ENCODE measurements around the gene CNGA4.

Gene CNGA4

GRCh38 chr11:6237266-6237665, 1.6 kb upstream of the CNGA4 start:
- H3K4me1 Mint-ChIP-seq = peaks cover 22% of the 10 kb centered on the region
- TF ChIP-seq CTCF (IDR thresholded peaks at IDR 0.05) = no peak
- no peak overlapping the region for H3K27ac Mint-ChIP-seq
- no peaks in the 10 kb centered on the region for H3K36me3 Mint-ChIP-seq (ENCODE audit: low read depth)
- no peaks in the 10 kb centered on the region for H3K9me3 Mint-ChIP-seq
- DNase-seq = no peak
- H3K4me3 Mint-ChIP-seq = no peak overlapping the region
- H3K27me3 Mint-ChIP-seq (ENCODE audit: low read depth, poor library complexity) = peaks cover 5% of the 10 kb centered on the region

GRCh38 chr11:6237761-6238302, 1.1 kb upstream of the CNGA4 start:
- Mint-ChIP-seq H3K36me3 (ENCODE audit: low read depth) (no peaks in the 10 kb centered on the region), H3K4me3 (no peak overlapping the region), H3K4me1 (peaks cover 22% of the 10 kb centered on the region), H3K27me3 (ENCODE audit: low read depth, poor library complexity) (peaks cover 5% of the 10 kb centered on the region), H3K27ac (no peak overlapping the region), H3K9me3 (no peaks in the 10 kb centered on the region)
- no peak for DNase-seq
- TF ChIP-seq CTCF (IDR thresholded peaks at IDR 0.05) = no peak

- Mint-ChIP-seq H3K27ac (no peak overlapping the region), H3K4me1 (peaks cover 11% of the 10 kb centered on the region), H3K36me3 (ENCODE audit: low read depth) (no peaks in the 10 kb centered on the region), H3K4me3 (no peak overlapping the region), H3K27me3 (ENCODE audit: low read depth, poor library complexity) (peaks cover 5% of the 10 kb centered on the region), H3K9me3 (no peaks in the 10 kb centered on the region)
- TF ChIP-seq CTCF (IDR thresholded peaks at IDR 0.05) = no peak
- DNase-seq = no peak
Measured at GRCh38 chr11:6240139-6240538, 1.2 kb downstream of the CNGA4 start.

- no peaks in the 10 kb centered on the region for H3K9me3 Mint-ChIP-seq
- H3K4me3 Mint-ChIP-seq = no peak overlapping the region
- H3K27me3 Mint-ChIP-seq (ENCODE audit: low read depth, poor library complexity) = peaks cover 2% of the 10 kb centered on the region
- H3K4me1 Mint-ChIP-seq = peaks cover 7% of the 10 kb centered on the region
- no peak overlapping the region for H3K27ac Mint-ChIP-seq
- TF ChIP-seq CTCF (IDR thresholded peaks at IDR 0.05) = no peak
- H3K36me3 Mint-ChIP-seq (ENCODE audit: low read depth) = no peaks in the 10 kb centered on the region
- DNase-seq = no peak
Measured at GRCh38 chr11:6240781-6241180, 1.9 kb downstream of the CNGA4 start.

GRCh38 chr11:6241316-6241715, 2.4 kb downstream of the CNGA4 start:
- no peak for TF ChIP-seq CTCF (IDR thresholded peaks at IDR 0.05)

GRCh38 chr11:6245536-6245935, 6.6 kb downstream of the CNGA4 start:
- H3K9me3 Mint-ChIP-seq = no peaks in the 10 kb centered on the region
- DNase-seq = no peak
- peaks cover 7% of the 10 kb centered on the region for H3K4me1 Mint-ChIP-seq
- H3K27ac Mint-ChIP-seq = no peak overlapping the region
- H3K36me3 Mint-ChIP-seq (ENCODE audit: low read depth) = no peaks in the 10 kb centered on the region
- TF ChIP-seq CTCF (IDR thresholded peaks at IDR 0.05) = no peak
- H3K4me3 Mint-ChIP-seq = no peak overlapping the region
- peaks cover 9% of the 10 kb centered on the region for H3K27me3 Mint-ChIP-seq (ENCODE audit: low read depth, poor library complexity)

More at GRCh38 chr11:6241316-6241715, 2.4 kb downstream of the CNGA4 start:
- H3K36me3 Mint-ChIP-seq (ENCODE audit: low read depth) = no peaks in the 10 kb centered on the region
- no peaks in the 10 kb centered on the region for H3K9me3 Mint-ChIP-seq
- no peak overlapping the region for H3K27ac Mint-ChIP-seq
- H3K27me3 Mint-ChIP-seq (ENCODE audit: low read depth, poor library complexity) = peaks cover 2% of the 10 kb centered on the region
- no peak for DNase-seq
- H3K4me3 Mint-ChIP-seq = no peak overlapping the region
- H3K4me1 Mint-ChIP-seq = peaks cover 7% of the 10 kb centered on the region

All from nephron progenitor cell (in vitro differentiated cells).